Measurements from ENCODE around the gene SAMD11. TPM values are rescaled to one million over a fixed set of nuclear protein-coding genes. Genes with fewer than 3 reads are reported as not detected.

The SAMD11 gene
- total RNA-seq, 1 donor from 2014 or later, result 6.0 TPM

- H3K9me3 Mint-ChIP-seq (ENCODE audit: unreplicated experiment), result no peaks in the 10 kb centered on the region
- no peaks in the 10 kb centered on the region for H3K79me2 ChIP-seq (ENCODE audit: insufficient read depth, low read length)
- H3K9ac ChIP-seq (ENCODE audit: low read length), result no peak overlapping the region
- no peak overlapping the region for H3K4me3 ChIP-seq (ENCODE audit: insufficient read depth, low read depth, low read length)
- H3K27ac ChIP-seq (ENCODE audit: low read depth, low read length), result no peak overlapping the region
- no peak overlapping the region for H3K4me2 ChIP-seq (ENCODE audit: low read length)
- no peaks in the 10 kb centered on the region for H3K36me3 Mint-ChIP-seq (ENCODE audit: low read depth, unreplicated experiment)
- H2AFZ ChIP-seq (ENCODE audit: low read depth, low read length), result no peak overlapping the region
- no peak overlapping the region for H3K27ac Mint-ChIP-seq (ENCODE audit: unreplicated experiment)
- peaks cover 23% of the 10 kb centered on the region for H3K4me1 ChIP-seq (ENCODE audit: insufficient read depth, low read length)
- TF ChIP-seq EZH2 (IDR thresholded peaks at IDR 0.05; ENCODE audit: insufficient read depth, low read length), result no peak
- no peak for TF ChIP-seq CTCF (IDR thresholded peaks at IDR 0.05; ENCODE audit: insufficient read depth, low read depth, low read length)
- peaks cover 6% of the 10 kb centered on the region for H4K20me1 ChIP-seq (ENCODE audit: insufficient read depth, low read length)
- no peaks in the 10 kb centered on the region for H3K9me3 ChIP-seq (ENCODE audit: insufficient read depth, low read depth, low read length)
- H3K4me1 Mint-ChIP-seq (ENCODE audit: low read depth, unreplicated experiment), result no peaks in the 10 kb centered on the region
- FAIRE-seq (peak; percentile 50), DNase-seq (ENCODE audit: low read depth) (no peak)
- no peaks in the 10 kb centered on the region for H3K36me3 ChIP-seq (ENCODE audit: insufficient read depth, low read length)
- peaks cover 15% of the 10 kb centered on the region for H3K27me3 Mint-ChIP-seq (ENCODE audit: low read depth, unreplicated experiment)
- no peak overlapping the region for H3K4me3 Mint-ChIP-seq (ENCODE audit: unreplicated experiment)
- H3K27me3 ChIP-seq (ENCODE audit: insufficient read depth, low read length), result no peaks in the 10 kb centered on the region
These were observed 45.6 kb downstream of the SAMD11 start for GRCh38 chr1:969260-969855.

- no peak for TF ChIP-seq CTCF (IDR thresholded peaks at IDR 0.05; ENCODE audit: insufficient read depth, low read depth, low read length)
- TF ChIP-seq EZH2 (IDR thresholded peaks at IDR 0.05; ENCODE audit: insufficient read depth, low read length), result no peak
- no peak overlapping the region for H3K4me3 Mint-ChIP-seq (ENCODE audit: unreplicated experiment)
- Histone ChIP-seq H4K20me1 (ENCODE audit: insufficient read depth, low read length) (peaks cover 6% of the 10 kb centered on the region), H3K9me3 (ENCODE audit: insufficient read depth, low read depth, low read length) (no peaks in the 10 kb centered on the region), H3K4me3 (ENCODE audit: insufficient read depth, low read depth, low read length) (no peak overlapping the region), H3K27me3 (ENCODE audit: insufficient read depth, low read length) (no peaks in the 10 kb centered on the region), H3K4me1 (ENCODE audit: insufficient read depth, low read length) (peaks cover 22% of the 10 kb centered on the region), H3K79me2 (ENCODE audit: insufficient read depth, low read length) (no peaks in the 10 kb centered on the region), H3K27ac (ENCODE audit: low read depth, low read length) (no peak overlapping the region), H3K4me2 (ENCODE audit: low read length) (no peak overlapping the region), H3K9ac (ENCODE audit: low read length) (no peak overlapping the region), H3K36me3 (ENCODE audit: insufficient read depth, low read length) (no peaks in the 10 kb centered on the region), H2AFZ (ENCODE audit: low read depth, low read length) (no peak overlapping the region)
- no peaks in the 10 kb centered on the region for H3K4me1 Mint-ChIP-seq (ENCODE audit: low read depth, unreplicated experiment)
- H3K9me3 Mint-ChIP-seq (ENCODE audit: unreplicated experiment), result no peaks in the 10 kb centered on the region
- H3K27me3 Mint-ChIP-seq (ENCODE audit: low read depth, unreplicated experiment), result peaks cover 19% of the 10 kb centered on the region
- FAIRE-seq (no peak), DNase-seq (ENCODE audit: low read depth) (no peak)
- no peak overlapping the region for H3K27ac Mint-ChIP-seq (ENCODE audit: unreplicated experiment)
- peaks cover 3% of the 10 kb centered on the region for H3K36me3 Mint-ChIP-seq (ENCODE audit: low read depth, unreplicated experiment)
These were observed 46.7 kb downstream of the SAMD11 start for GRCh38 chr1:970242-970972.

Measured in astrocyte (in vitro differentiated cells and primary cell).